Peyer's patch (tissue), 4 donors: ENCODE data around the gene OR4A47.
"Not testable (repeated sequence)": the region's sequence is repeated elsewhere in the genome, so short reads cannot be mapped to it uniquely, and the experiment has no call there.

Source experiments
- POLR2A ChIP-seq, 2 donors: fragments of 450-650 bp; IDR thresholded peaks; one replicate each; pipeline ENCODE4 v1.5.1; 2017; ENCODE audit warnings: antibody characterized with exemption in 2 of 2, mild to moderate bottlenecking in 2 of 2, moderate library complexity in 2 of 2
- TF ChIP-seq, protein P1 (sequence below), 6 experiments: fragments of 450-650 bp in 4 of 6; fragments of 200-600 bp in 2 of 6; sonication (generic) in 1 of 6; IDR thresholded peaks; one replicate each; pipeline ENCODE4 v1.5.1; 2017 to 2019; ENCODE audit warnings: antibody characterized with exemption in 6 of 6, mild to moderate bottlenecking in 3 of 6, moderate library complexity in 1 of 6

DNA sequence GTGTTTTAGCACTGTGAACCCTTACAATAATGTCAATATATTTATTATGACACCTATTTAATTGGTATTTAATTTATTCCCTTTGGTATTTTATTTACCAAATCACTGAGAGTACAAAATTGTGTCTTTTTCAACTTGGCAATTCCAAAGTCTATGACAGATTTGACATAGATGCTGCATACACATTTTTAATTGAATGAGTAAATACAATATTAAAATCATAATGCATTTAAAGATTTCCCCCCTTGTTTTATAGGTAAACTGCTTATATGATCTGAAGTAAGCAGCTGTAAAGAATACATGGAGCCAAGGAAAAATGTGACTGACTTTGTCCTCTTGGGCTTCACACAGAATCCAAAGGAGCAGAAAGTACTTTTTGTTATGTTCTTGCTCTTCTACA, at the start of gene OR4A47:
- not testable (repeated sequence) for TF ChIP-seq POLR2A (IDR thresholded peaks at IDR 0.05)
- TF ChIP-seq, protein P1, sequence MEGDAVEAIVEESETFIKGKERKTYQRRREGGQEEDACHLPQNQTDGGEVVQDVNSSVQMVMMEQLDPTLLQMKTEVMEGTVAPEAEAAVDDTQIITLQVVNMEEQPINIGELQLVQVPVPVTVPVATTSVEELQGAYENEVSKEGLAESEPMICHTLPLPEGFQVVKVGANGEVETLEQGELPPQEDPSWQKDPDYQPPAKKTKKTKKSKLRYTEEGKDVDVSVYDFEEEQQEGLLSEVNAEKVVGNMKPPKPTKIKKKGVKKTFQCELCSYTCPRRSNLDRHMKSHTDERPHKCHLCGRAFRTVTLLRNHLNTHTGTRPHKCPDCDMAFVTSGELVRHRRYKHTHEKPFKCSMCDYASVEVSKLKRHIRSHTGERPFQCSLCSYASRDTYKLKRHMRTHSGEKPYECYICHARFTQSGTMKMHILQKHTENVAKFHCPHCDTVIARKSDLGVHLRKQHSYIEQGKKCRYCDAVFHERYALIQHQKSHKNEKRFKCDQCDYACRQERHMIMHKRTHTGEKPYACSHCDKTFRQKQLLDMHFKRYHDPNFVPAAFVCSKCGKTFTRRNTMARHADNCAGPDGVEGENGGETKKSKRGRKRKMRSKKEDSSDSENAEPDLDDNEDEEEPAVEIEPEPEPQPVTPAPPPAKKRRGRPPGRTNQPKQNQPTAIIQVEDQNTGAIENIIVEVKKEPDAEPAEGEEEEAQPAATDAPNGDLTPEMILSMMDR (IDR thresholded peaks at IDR 0.05) = not testable (repeated sequence)
